Fibroblast of mammary gland (primary cell): ENCODE data around the gene KRT86.

Source experiments
- DNase-seq: peaks from one replicate; pipeline ENCODE4 v3.0.0-alpha.2; 2010; ENCODE audit warnings: low read depth
- H3K4me3 ChIP-seq: 2 replicates; pipeline ENCODE4 v1.5.1; 2011; ENCODE audit warnings: low read depth, mild to moderate bottlenecking, low read length, moderate library complexity; ENCODE audit not compliant: control insufficient read depth
- TF ChIP-seq, protein P1 (sequence below): conservative IDR thresholded peaks from 2 replicates; pipeline ENCODE4 v1.5.1; 2011; ENCODE audit warnings: low read depth, low read length, inconsistent platforms; ENCODE audit not compliant: control insufficient read depth, insufficient read depth

The KRT86 gene

DNA sequence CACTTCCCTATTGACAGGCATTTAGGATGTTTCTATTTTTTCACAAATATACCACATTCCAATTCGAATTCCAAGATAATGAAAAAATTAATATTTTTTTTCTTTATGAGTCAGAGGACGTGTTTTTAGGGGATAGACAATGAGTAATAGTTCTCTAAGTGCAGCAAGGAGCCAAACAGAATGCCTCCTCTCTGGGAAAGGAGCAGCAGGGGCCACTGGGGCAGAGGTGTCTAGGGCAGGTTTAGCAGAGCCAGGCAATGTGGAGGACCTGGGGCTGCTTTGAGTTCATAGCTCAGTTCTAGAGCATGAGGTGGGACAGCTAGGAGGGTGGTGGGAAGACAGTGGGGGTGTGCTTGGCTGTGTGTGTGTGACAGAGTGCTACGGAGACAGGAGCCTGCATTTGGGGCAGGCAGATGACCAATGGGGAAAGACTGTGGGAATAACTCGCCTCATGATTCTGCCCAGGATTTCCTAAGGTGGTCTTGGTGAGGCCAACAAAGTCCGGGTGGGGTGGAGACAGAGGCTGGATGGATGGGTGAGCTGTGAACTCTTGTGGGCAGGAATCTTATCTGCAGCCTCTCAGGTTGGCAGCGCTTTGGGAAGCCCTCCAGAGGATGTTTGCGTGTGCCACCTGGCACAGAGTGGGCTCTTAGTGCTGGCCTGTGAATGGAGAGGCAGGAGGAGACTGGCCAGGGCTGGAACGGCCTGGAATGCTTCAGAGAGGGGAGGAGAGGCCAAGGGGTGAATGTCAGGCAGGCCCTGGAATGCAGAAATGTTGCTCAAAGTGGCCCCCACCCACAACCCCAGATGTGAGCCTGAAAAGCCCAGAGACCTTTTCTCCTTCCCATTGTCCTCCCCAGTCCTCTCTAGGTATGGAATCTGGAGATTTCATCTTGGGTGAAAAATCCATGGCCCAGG is 43.8 kb upstream of the KRT86 start:
- no peak overlapping the region for H3K4me3 ChIP-seq
- TF ChIP-seq, protein P1, sequence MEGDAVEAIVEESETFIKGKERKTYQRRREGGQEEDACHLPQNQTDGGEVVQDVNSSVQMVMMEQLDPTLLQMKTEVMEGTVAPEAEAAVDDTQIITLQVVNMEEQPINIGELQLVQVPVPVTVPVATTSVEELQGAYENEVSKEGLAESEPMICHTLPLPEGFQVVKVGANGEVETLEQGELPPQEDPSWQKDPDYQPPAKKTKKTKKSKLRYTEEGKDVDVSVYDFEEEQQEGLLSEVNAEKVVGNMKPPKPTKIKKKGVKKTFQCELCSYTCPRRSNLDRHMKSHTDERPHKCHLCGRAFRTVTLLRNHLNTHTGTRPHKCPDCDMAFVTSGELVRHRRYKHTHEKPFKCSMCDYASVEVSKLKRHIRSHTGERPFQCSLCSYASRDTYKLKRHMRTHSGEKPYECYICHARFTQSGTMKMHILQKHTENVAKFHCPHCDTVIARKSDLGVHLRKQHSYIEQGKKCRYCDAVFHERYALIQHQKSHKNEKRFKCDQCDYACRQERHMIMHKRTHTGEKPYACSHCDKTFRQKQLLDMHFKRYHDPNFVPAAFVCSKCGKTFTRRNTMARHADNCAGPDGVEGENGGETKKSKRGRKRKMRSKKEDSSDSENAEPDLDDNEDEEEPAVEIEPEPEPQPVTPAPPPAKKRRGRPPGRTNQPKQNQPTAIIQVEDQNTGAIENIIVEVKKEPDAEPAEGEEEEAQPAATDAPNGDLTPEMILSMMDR = no peak
- peak; percentile 75 for DNase-seq

- TF ChIP-seq, protein P1 = no peak
- no peak overlapping the region for H3K4me3 ChIP-seq
- DNase-seq = no peak
Measured at GRCh38 chr12:52231305-52232202, 42.9 kb upstream of the KRT86 start.

- H3K4me3 ChIP-seq = no peak overlapping the region
- TF ChIP-seq, protein P1 = no peak
- DNase-seq = no peak
Measured at GRCh38 chr12:52232203-52232673, 42.2 kb upstream of the KRT86 start.

DNA sequence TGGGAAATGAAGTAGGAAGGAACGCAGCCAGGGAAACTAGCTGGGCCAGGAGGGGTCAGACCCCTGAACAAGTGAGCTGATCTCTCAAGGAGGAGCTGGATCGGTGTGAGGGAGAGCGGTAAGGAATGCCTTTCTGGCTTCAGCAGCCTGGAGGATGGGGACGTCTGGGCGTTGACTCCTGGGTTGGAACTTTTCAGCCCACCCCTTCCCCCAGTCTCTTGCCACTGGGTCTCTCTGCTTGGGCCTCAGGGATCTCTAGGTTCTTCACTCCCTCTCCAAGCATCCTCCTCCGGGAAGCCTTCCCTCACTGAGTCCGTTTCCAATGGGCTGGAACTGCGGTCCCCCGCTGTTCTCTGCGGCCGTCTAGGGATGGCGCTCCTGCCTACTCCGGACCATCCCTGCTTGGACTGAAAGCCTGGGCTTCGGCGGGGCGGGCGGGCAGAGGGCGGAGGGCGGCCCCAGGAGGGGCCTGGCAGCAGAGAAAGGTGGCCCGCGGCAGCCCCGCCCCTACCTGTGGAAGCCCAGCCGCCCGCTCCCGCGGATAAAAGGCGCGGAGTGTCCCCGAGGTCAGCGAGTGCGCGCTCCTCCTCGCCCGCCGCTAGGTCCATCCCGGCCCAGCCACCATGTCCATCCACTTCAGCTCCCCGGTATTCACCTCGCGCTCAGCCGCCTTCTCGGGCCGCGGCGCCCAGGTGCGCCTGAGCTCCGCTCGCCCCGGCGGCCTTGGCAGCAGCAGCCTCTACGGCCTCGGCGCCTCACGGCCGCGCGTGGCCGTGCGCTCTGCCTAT is 41.6 kb upstream of the KRT86 start, which contains the start of gene KRT7:
KRT7 (plus strand) TSS at position 570 of the 788 bp plus-strand sequence; CDS start at position 624, 54 bp downstream.
- DNase-seq = no peak
- no peak within 1 kb of the TSS for H3K4me3 ChIP-seq
- TF ChIP-seq, protein P1 = no peak

GRCh38 chr12:52233462-52234207 is 40.8 kb upstream of the KRT86 start:
- no peak for DNase-seq
- TF ChIP-seq, protein P1 = no peak
- no peak overlapping the region for H3K4me3 ChIP-seq
